HG03108 (cell line): ENCODE measurements around the gene DGKI.

Source experiments
- ATAC-seq: cut with Tn5 transposase; IDR thresholded peaks from one replicate; pipeline ENCODE4 v1.9.1; 2021; ENCODE audit warnings: moderate library complexity; ENCODE audit not compliant: unreplicated experiment

DGKI gene

GRCh38 chr7:137563981-137564380, 282.8 kb downstream of the DGKI start:
- no peak for ATAC-seq

GRCh38 chr7:137547485-137547884, 299.3 kb downstream of the DGKI start:
- no peak for ATAC-seq

GRCh38 chr7:137546671-137547070, 300.1 kb downstream of the DGKI start:
- ATAC-seq: no peak

GRCh38 chr7:137546009-137546408, 300.8 kb downstream of the DGKI start:
- ATAC-seq: no peak

- ATAC-seq: no peak
Measured at GRCh38 chr7:137545059-137545716, 301.6 kb downstream of the DGKI start.

- no peak for ATAC-seq
Measured at GRCh38 chr7:137544453-137545058, 302.2 kb downstream of the DGKI start.

- ATAC-seq: no peak
Measured at GRCh38 chr7:137539111-137539715, 307.6 kb downstream of the DGKI start.

GRCh38 chr7:137538361-137538762, 308.4 kb downstream of the DGKI start:
- ATAC-seq: no peak

- ATAC-seq: no peak
Measured at GRCh38 chr7:137535579-137535978, 311.2 kb downstream of the DGKI start.

- ATAC-seq: no peak
Measured at GRCh38 chr7:137531671-137532070, 315.1 kb downstream of the DGKI start.

GRCh38 chr7:137527634-137528033, 319.1 kb downstream of the DGKI start:
- ATAC-seq: no peak

- ATAC-seq: no peak
Measured at GRCh38 chr7:137523171-137523570, 323.6 kb downstream of the DGKI start.

GRCh38 chr7:137521451-137521850, 325.3 kb downstream of the DGKI start:
- ATAC-seq: no peak

GRCh38 chr7:137519947-137520346, 326.8 kb downstream of the DGKI start:
- no peak for ATAC-seq

- ATAC-seq: no peak
Measured at GRCh38 chr7:137519181-137519691, 327.5 kb downstream of the DGKI start.

GRCh38 chr7:137513091-137513490, 333.7 kb downstream of the DGKI start:
- no peak for ATAC-seq

GRCh38 chr7:137507096-137507495, 339.7 kb downstream of the DGKI start:
- no peak for ATAC-seq

GRCh38 chr7:137506031-137506430, 340.7 kb downstream of the DGKI start:
- no peak for ATAC-seq

- no peak for ATAC-seq
Measured at GRCh38 chr7:137501562-137501961, 345.2 kb downstream of the DGKI start.

GRCh38 chr7:137492889-137493288, 353.9 kb downstream of the DGKI start:
- ATAC-seq: no peak

- ATAC-seq: no peak
Measured at GRCh38 chr7:137489880-137490279, 356.9 kb downstream of the DGKI start.

GRCh38 chr7:137488038-137488437, 358.7 kb downstream of the DGKI start:
- no peak for ATAC-seq
